Measurements from ENCODE around the gene JAM3. TPM values are rescaled to one million over a fixed set of nuclear protein-coding genes. Genes with fewer than 3 reads are reported as not detected.

Gene JAM3
- total and polyA plus RNA-seq, 9 of the 15 experiments (the other 6 are each of a cell fraction or from before 2014, with no cell fraction given): 0.22 to 0.76 (median 0.40) TPM

GRCh38 chr11:134176284-134176683, 107.4 kb downstream of the JAM3 start:
- intact Hi-C loops (cut with micrococcal nuclease) (no loop called here), in situ Hi-C loops (cut with MboI) (no loop called here)
- no peak for FAIRE-seq
- no peaks in the 10 kb centered on the region for H3K9me3 ChIP-seq (replicated peaks; ENCODE audit: control insufficient read depth, insufficient read depth, low read depth, low read length)
- no peaks in the 10 kb centered on the region for H4K20me1 ChIP-seq (replicated peaks; ENCODE audit: control insufficient read depth, insufficient read depth, low read length)
- no peak overlapping the region for H3K9ac ChIP-seq (ENCODE audit: insufficient read depth in 1 of 2, low read depth in 2 of 2, low read length in 2 of 2)
- peaks cover 95% of the 10 kb centered on the region for H3K36me3 ChIP-seq (ENCODE audit: control insufficient read depth, insufficient read depth, low read length)
- no peaks in the 10 kb centered on the region for H3K9me1 ChIP-seq (ENCODE audit: control insufficient read depth, insufficient read depth, low read length)
- no peak for DNase-seq (ENCODE audit: extremely low read depth in 1 of 4, low spot score in 3 of 4)
- ChIA-PET CTCF (ENCODE audit: low intra/inter-chr PET ratio) (no interaction called here), POLR2A (interaction anchor here (0.7 to 1.7 kb wide), 2 partner anchors 19 to 59 kb away, joined by 3 read pairs; no protein-coding TSS in a partner anchor)
- no peaks in the 10 kb centered on the region for H3K79me2 ChIP-seq (ENCODE audit: control insufficient read depth, insufficient read depth, low read length)
- no peak overlapping the region for H2AFZ ChIP-seq (ENCODE audit: low read depth, low read length)
- no peaks in the 10 kb centered on the region for H3K27me3 ChIP-seq (ENCODE audit: control insufficient read depth in 2 of 2, insufficient read depth in 2 of 2, low read length in 2 of 2)
- BruUV-seq (replicated peaks): no TSS peak
- H3K4me3 ChIP-seq: no peak overlapping the region
- no peak overlapping the region for H3K27ac ChIP-seq (ENCODE audit: extremely low read depth, low read depth, low read length)
- TF ChIP-seq ARID2 (IDR thresholded peaks at IDR 0.05) (no peak), KDM1A (IDR thresholded peaks at IDR 0.05) (no peak), HIVEP1 (CRISPR knock-in tag; IDR thresholded peaks at IDR 0.05) (no peak), ELF2 (CRISPR knock-in tag; IDR thresholded peaks at IDR 0.05) (no peak), ZNF24 (IDR thresholded peaks at IDR 0.05) (no peak), RHOXF2B (CRISPR knock-in tag; conservative IDR thresholded peaks at IDR 0.05) (no peak), FOXA1 (IDR thresholded peaks at IDR 0.05; ENCODE audit: borderline replicate concordance) (no peak)
- TF ChIP-seq, protein P1, sequence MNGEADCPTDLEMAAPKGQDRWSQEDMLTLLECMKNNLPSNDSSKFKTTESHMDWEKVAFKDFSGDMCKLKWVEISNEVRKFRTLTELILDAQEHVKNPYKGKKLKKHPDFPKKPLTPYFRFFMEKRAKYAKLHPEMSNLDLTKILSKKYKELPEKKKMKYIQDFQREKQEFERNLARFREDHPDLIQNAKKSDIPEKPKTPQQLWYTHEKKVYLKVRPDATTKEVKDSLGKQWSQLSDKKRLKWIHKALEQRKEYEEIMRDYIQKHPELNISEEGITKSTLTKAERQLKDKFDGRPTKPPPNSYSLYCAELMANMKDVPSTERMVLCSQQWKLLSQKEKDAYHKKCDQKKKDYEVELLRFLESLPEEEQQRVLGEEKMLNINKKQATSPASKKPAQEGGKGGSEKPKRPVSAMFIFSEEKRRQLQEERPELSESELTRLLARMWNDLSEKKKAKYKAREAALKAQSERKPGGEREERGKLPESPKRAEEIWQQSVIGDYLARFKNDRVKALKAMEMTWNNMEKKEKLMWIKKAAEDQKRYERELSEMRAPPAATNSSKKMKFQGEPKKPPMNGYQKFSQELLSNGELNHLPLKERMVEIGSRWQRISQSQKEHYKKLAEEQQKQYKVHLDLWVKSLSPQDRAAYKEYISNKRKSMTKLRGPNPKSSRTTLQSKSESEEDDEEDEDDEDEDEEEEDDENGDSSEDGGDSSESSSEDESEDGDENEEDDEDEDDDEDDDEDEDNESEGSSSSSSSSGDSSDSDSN (IDR thresholded peaks at IDR 0.05; ENCODE audit: borderline replicate concordance in 1 of 2, low read depth in 2 of 2, low read length in 2 of 2): no peak
- no peaks in the 10 kb centered on the region for H3K4me1 ChIP-seq (replicated peaks in 1 of 2; ENCODE audit: control insufficient read depth in 2 of 2, insufficient read depth in 2 of 2, low read length in 2 of 2)
- no peak for ATAC-seq
- 97% methylated on average over 13 of the region's 13 CpGs for WGBS (ENCODE audit: insufficient coverage, low coverage, missing lambda C conversion rate)
- H3K4me2 ChIP-seq (ENCODE audit: insufficient read depth, low read length): no peak overlapping the region
